A673 (cell line): ENCODE results near the gene PSME3IP1.

ENCODE experiments used
- EZH2 ChIP-seq: fragments of 200-600 bp; sonication (generic); IDR thresholded peaks from 2 replicates; pipeline ENCODE4 v1.6.1; 2017; ENCODE audit warnings: borderline replicate concordance, low read depth, mild to moderate bottlenecking, mixed read lengths, antibody characterized with exemption, low read length; ENCODE audit not compliant: poor library complexity, severe bottlenecking
- TF ChIP-seq, protein P1 (sequence below): fragments of 300-800, 200-600 bp; sonication (generic); conservative IDR thresholded peaks from 2 replicates; pipeline ENCODE4 v1.5.1; 2017; ENCODE audit warnings: low read depth, mild to moderate bottlenecking, antibody characterized with exemption, low read length, moderate library complexity, mixed read lengths

DNA sequence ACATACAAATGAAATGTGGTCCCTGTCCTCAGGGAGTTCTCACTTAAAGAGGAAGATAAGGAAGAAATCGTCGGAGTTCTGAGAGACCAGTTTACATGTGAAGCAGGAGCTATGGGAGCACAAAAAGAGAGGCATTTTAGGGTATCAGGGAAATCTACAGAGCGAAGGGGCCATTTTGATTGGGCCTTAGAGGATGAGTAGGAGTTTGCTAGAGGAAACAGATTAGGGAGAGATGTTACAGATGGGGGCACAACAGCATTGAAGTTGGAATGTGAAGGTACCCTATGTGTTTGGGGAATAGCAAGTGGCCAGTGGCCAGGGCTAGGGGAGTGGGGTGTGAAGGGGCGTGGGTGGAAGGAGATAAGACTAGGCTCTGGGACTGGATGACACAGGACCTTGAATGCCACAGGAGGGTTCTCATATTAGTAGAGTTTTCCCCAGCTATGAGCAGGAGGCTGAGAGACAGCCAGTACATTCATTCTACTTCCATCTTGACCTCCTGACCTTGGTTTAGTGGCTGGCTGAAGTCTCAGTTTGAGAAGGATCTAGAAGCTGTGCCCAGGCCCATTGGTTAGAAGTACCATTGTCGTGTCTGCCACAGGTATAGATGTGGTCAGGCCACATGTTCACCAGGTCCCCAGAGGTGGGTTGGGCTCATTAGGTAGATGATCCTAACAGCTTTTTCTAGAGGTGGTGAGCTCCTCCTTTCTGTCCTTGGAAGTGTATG lies 58.6 kb downstream of the PSME3IP1 start:
- TF ChIP-seq, protein P1, sequence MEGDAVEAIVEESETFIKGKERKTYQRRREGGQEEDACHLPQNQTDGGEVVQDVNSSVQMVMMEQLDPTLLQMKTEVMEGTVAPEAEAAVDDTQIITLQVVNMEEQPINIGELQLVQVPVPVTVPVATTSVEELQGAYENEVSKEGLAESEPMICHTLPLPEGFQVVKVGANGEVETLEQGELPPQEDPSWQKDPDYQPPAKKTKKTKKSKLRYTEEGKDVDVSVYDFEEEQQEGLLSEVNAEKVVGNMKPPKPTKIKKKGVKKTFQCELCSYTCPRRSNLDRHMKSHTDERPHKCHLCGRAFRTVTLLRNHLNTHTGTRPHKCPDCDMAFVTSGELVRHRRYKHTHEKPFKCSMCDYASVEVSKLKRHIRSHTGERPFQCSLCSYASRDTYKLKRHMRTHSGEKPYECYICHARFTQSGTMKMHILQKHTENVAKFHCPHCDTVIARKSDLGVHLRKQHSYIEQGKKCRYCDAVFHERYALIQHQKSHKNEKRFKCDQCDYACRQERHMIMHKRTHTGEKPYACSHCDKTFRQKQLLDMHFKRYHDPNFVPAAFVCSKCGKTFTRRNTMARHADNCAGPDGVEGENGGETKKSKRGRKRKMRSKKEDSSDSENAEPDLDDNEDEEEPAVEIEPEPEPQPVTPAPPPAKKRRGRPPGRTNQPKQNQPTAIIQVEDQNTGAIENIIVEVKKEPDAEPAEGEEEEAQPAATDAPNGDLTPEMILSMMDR, result no peak
- TF ChIP-seq EZH2, result no peak
